Epidermal melanocyte (primary cell): ENCODE results near the gene MGLL.
"Not testable (repeated sequence)": the region's sequence is repeated elsewhere in the genome, so short reads cannot be mapped to it uniquely, and the experiment has no call there.

Experiments
- DNase-seq: peaks from one replicate; pipeline ENCODE4 v3.0.0; 2011; ENCODE audit warnings: low spot score; ENCODE audit not compliant: insufficient read length

MGLL gene

DNA sequence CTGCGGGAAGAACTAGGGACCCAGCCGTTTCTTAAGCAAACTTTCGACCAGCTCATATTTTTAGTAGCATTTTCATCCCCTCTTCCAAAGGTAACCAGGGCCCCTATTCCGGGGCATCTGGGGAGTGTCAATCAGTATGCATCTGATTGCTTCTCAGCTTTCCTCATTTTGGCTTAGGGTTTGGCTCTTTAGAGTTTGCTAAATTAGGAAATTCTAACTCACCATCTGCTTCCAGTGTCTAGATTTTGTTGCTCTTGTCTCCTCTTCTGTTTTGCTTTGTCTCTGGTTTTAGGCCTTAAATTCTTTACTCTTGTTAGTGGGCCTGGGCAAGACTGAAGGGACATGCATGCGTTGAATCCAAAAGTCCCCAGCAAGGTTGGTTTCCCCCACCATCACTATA is 159.2 kb downstream of the MGLL start:
- no peak for DNase-seq

DNA sequence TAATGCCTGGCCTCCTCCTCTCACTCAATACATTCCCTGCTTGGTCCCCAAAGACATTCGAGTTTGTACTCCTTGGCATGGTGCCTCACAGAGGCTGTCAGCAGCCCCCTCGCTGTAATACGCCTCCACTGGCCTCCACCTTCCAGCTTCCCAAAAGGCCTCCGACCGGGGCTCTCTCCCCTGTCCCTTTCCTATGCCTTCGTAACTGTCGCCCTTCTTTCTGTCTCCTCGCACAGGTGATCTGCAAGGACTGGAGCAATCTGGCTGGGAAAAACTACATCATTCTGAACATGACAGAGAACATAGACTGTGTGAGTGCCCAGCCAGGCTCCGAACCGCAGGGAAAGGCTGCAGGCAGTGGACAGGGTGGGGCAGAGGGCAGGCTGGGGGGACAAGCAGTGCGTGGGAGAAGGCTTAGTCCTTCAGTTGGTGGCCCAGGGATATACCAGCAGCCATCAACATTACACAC is 160.3 kb downstream of the MGLL start:
- DNase-seq, result no peak

DNA sequence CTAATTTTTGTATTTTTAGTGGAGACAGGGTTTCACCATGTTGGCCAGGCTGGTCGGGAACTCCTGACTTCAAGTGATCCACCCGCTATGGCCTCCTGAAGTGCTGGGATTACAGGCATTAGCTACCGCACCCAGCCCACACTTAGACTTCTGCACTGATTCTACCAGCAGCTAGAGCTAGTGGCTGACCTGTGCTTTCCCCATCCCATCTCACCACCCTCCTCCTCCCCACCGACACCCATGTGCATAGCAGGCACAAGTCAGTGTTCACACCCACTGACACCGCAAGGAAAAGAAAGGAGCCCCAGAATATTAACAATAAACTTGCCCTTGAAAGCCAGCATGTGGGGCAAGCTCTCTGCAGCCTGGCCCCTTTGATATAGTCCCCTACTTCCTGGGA is 160.7 kb downstream of the MGLL start:
- DNase-seq, result no peak

DNA sequence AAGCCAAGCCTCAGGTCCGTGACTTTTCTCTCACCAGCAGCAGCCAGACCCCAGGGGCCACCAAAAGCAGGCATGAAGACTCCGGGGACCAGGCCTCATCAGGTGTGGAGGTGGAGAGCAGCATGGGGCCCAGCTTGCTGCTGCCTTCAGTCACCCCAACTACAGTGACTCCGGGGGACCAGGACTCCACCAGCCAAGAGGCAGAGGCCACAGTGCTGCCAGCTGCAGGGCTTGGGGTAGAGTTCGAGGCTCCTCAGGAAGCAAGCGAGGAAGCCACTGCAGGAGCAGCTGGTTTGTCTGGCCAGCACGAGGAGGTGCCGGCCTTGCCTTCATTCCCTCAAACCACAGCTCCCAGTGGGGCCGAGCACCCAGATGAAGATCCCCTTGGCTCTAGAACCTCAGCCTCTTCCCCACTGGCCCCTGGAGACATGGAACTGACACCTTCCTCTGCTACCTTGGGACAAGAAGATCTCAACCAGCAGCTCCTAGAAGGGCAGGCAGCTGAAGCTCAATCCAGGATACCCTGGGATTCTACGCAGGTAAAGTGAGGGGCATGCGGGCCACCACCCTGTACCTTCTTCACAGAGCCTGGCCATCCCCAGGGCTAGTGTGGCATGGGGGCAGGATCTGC is 161.6 kb downstream of the MGLL start:
- no peak for DNase-seq

DNA sequence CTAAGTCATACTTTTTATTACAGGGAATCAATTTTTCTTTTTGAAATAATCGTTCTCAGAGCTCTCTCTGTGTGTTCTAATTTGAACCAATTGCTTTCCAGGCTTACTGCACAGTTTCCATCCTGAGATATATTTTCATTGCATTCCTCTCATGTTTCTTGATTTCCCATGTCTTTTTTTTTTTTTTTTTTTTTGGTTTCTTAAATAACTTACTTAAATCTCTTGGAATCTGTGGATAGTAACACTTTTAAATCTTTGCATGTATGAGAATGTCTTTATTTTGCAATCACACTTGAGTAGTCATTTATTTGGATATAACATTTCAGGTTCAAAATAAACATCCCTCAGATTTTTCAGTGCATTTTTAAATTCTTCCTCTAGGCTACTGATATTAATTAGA is 164.1 kb downstream of the MGLL start:
- no peak for DNase-seq

DNA sequence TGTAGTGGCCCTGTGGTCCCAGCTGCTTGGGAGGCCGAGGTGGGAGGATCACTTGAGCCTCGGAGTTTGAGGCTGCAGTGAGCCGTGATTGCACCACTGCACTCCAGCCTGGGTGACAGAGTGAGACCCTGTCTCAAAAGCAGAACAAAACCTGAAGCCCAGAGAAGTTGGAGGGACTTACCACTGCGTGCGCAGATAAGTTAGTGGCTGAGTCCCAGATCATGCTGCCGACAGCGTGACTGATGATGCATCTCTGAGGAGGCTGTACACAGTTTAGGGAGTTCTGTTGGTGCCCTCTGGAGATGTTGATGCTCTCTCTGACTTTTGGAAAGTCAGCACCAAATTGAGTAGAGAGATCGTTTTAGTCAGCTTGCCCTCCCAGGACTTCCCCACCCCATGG is 165.4 kb downstream of the MGLL start:
- DNase-seq, result no peak

DNA sequence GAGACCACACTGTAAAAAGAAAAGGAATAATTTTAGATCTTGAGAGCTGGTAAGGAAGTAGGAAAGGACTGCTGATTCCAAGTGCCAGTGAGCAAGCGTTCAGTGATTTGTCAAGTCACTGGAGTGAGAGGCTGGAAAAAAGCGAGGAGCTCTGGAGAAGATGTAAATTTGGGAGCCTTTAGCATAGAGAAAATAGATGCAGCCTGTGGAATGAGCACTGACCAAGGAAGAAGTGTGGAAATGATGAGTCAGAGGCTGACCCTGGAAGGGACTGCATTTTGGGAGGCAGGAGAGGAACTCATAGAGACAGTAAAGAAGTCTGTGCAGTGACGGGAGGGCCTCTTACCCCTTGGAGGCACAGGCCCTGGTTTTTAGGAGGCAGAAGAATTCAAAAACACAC is 166.7 kb downstream of the MGLL start:
- no peak for DNase-seq

DNA sequence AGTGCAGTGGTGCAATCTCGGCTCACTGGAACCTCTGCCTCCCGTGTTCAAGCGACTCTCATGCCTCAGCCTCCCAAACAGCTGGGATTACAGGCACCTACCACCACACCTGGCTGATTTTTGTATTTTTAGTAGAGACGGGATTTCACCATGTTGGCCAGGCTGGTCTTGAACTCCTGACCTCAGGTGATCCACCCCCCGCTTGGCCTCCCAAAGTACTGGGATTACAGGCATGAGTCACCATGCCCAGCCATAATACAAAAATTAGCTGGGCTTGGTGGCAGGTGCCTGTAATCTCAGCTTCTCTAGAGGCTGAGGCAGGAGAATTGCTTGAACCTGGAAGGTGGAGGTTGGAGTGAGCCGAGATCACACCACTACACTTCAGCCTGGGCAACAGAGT is 167.3 kb downstream of the MGLL start:
- DNase-seq, result not testable (repeated sequence)

DNA sequence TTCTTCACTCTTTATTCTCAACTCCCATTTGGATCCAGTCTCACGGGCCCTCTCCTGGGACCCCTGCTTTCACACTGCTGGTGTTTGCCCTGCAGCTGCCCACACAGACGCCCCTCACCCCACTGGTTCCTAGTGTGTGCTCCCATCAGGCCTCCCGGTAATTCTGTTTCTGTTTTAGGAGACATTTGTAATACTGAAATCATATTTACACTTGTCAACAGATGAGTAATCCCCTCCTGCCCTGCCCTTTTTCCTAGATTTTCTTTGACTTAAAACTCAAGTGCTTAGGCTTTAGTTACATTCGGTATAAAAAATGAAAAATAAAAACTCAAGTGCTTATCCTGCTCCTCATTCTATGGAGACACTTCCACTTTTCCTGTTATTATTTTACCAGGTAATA is 167.9 kb downstream of the MGLL start:
- DNase-seq, result no peak

DNA sequence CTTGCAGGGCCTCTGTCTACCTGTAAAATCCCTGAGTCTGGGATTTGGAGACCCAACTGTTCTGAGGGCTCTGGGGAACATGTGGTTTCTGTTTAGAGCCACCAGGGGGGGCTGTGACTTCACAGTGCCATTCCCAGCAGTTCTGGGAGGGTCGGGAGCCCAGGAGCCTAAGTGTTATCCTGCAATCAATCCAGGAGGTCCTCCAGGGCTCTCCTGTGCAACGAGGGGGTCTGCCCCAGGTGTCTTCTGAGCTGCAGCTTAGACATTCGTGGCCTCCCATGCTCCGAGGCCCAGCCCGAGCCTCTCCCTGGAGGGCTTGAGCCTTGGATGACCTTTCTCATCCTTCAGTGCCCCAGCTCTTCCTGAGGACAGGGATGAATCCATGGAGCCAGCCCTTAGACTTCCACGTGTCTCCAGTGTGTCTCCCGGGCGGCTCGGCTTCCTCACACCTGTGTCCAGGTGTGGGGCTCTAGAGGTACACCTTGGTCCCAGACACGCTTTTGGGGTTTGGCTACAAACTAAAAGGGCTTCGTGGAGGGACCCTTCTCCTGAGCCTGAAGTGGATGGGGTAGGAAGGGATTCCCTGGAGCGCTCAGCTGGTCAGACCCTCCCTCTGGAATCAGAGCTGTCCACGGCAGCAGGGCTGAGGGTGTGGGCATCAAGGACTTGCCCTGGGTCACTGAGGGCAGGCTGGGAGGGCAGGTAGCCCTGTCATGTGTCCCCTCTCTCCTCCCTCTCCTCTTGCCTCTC is 169.9 kb downstream of the MGLL start:
- DNase-seq, result peak; percentile 57

DNA sequence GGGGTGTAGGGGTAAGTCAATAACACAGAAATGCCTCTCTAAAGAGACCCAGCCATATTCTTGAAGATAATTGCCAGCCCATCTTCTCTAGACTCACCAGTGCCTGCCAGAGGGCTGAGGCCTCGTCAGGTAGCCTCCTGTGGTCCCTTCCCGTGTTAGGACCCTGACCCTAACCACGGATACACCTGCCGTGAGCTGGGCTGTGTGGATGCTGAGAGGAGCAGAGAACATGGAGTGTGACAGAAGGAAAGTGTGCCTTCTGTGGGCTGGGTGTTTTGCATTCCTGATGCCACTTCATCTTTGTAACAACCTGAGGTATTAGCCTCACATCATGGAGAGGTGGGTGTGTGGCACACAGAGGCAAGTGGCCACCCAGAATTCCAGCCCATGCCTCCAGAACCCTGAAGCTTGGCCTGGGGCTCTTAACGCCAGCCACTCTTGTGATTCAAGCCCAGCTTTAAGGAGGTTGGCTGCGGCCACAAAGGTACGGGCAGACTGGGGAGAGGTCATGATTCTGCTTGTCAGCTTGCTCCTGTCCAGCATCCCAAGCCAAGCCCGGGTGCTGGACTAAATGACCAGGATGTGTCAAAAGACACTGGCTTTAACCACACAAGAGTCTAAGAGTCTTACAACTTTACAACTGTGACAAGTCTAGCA is 170.7 kb downstream of the MGLL start:
- DNase-seq, result no peak

DNA sequence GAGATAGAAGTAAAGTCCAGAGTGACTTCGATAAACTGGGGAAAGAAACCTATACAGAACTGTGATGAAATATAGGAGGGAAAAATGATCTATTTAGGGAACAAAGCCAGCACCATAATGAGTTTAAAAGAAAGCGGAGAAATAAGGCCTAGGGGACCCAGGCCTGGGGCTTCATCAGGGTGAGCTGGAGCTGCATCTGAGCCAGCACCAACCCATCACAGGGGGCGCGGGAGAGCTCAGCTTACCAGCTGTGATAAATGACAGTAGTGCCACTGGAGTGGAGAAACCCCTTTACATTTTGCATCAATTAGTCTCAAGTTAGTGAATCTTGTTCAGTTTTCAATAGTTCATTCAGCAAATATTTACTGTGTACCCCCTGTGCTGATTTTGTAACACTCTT is 172.1 kb downstream of the MGLL start:
- DNase-seq, result no peak

DNA sequence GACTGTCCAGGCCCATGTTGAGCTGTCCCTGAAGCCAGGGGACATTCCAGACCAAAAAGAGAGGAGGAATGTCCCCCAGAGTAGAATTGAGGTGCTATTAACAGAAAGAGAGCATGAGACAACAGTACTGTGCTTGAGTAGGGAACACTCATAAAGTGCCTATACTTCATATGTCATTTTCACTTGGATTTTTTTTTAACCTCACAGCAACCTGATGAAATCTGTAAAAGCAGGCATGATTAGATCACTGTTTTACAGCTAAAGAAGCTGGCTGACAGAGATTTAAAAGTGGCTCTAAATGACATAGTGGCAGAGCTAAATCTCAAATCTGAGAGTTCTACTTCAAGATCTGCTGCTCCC is 174.5 kb downstream of the MGLL start:
- DNase-seq, result no peak

DNA sequence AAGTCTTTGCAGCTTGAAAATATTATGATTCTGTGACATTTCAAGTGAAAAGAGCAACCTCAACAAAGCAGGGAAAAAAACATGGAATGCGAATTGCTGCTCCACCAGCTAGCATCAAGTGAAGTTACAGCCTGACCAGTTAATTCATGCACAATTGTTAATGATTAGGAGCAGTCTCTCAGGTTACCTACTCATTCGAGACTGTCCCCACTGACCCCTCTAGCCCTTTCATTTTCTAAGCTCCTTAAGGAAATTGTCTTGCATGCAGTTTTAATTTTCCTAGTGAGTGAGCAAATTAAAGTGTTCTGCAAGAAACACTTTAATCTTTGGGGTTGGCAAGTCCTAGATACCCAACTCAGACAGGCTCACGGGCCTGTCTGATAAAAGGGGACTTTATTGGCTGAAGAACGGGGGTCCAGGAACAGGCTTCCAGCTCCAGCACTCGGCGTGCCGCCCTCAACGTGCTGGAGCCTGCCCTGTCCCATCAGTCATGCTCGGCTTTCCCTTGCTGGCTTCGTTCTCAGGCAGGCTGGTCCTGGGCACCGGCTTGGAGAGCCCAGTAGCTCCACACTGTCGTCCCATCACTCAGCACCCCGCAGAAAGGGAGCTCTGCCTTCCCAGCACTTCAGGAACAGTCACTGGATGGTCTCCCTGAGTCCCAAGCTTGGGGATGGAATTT is 175.0 kb downstream of the MGLL start:
- no peak for DNase-seq

DNA sequence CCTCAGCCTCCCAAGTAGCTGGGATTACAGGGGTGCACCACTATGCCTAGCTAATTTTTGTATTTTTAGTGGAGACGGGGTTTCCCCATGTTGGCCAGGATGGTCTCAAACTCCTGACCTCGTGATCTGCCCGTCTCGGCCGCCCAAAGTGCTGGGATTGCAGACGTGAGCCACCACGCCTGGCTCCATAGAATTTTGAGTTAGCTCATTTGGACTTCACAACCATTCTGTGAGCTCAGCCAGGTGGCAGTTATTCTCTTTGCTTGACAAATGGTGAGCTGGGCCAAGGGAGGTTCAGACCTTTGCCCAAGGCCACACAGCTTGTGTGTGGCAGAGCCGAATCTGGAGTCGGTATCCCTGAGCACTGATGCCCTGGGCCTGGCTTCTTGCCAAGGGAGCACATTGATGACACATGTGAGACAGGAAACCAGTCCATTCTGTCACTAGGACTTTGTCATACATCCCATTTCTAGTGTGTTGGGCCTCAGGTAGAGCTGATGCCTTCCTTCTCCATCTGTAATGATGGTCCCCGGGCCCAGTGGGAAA is 175.7 kb downstream of the MGLL start:
- DNase-seq, result no peak

DNA sequence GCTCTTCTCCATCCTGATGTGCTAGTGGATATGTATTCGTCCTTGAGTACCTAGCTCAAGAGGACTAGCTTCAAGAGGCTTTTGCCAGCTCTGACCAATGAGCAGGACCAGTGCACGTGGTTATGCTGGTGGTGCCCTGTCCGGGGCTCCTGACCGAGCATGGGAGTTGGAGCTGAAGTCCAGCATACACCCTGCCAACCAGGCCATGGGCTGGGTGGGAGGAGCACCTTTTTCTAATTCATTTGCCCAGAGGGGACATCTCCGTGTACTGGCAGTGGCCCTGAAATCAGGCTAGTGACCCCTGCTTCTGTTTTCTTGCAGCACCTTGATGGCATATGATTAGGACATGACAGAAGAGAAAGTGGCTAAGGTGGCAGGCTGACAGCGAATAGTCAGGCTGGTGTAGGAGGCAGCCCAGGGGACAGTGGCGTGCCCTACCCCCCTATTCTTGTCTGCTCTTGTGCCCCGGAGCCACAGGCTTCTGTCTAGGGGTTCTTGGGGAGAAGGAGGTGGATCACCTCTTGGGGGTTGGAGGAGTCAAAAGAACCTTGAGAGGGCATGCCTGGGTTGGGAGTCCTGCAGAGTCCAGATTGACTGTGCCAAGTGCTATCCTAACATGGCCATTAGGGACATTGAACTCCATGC is 176.8 kb downstream of the MGLL start:
- DNase-seq, result no peak

DNA sequence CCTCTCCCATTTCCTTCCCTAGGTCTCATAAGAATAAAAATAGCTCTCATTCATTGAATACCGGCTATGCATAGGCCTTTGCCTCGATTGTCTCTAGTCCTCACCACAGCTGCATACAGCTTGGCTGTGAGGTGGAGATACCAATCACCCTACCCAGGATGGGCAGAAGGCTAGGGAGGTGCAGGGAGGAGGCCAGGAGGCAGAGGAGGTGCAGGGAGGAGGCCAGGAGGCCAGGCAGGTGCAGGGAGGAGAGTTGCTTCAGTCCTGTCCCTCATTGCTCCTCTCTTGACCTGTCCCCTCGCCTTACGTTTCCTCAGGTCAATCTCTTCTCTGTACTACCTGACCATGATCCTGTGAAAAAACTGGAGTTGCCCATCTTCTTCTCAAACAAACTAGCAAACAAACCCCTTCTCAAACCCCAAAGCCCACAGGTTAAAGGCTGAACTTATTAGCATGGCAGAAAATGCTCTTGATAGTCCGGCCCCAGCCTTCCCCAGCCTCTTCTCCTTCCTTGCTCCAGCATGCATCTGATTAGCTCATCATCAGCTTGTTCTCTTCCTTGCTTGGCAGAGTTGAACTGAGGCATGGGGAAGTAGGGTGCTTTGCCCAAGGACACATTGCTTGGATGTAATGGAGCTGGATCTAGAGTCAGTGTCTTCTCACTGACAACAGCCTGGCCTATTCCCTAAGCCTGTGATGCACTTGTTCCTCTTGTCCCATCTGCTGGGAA is 177.5 kb downstream of the MGLL start:
- DNase-seq, result no peak

DNA sequence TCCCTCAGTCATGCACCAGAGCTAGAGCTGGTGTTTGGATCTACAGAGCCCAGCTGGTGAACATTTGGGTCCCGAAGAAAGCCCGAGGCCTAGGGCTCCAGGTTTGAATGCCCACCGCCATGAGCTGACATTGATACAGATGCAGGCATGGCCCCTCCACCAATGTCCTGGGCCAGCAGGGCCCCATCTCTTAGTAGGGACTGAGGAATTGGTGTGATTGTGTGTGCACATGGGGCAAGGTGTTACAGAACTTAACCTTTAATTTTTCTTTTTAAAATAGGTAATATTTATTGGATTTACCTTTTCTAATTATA is 182.3 kb downstream of the MGLL start:
- no peak for DNase-seq

DNA sequence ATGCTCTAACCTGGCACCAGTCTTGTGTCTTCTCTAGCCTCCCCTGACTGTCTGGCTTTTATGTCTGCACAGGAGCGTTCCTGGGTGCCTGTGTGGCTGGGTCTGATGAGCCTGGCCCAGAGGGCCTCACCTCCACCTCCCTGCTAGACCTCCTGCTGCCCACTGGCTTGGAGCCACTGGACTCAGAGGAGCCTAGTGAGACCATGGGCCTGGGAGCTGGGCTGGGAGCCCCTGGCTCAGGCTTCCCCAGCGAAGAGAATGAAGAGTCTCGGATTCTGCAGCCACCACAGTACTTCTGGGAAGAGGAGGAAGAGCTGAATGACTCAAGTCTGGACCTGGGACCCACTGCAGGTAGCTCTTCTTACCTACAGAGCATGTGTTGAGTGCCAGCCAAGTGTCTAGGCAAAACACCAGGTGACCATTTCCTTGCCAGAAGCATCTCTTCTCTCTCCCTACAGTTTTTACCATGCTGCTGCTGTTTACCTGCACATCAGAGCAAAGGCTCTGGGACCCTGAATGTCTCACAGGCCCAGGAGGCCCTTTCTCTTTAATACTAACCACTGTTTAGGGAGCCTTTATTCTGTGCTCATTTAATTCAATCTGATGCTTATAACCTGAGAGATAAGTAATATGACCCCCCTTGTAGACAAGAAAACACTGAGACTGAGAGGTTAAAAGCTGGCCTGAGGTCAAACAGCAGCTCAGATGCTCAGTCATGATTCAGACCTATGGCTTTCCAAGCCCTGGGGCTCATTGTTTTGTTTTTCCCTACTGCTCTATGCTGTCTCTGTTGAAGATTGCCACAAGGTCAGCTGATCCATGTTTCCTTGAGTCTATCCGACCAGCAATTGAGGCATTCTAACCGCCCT is 182.9 kb downstream of the MGLL start:
- peak; percentile 73 for DNase-seq
